ENCODE data around the gene CPD.
"Not testable (repeated sequence)": the region's sequence is repeated elsewhere in the genome, so short reads cannot be mapped to it uniquely, and the experiment has no call there.

CPD gene

GRCh38 chr17:30378825-30379302 is at the start of gene CPD:
Gene CPD, plus strand, starts transcription at chr17:30378927. Its CDS starts 54 bp downstream, at chr17:30378981.
- peak; percentile 95 to 96 for DNase-seq

- DNase-seq = peak; percentile 56 to 82
Measured at GRCh38 chr17:30332057-30332542, 46.6 kb upstream of the CPD start.

DNA sequence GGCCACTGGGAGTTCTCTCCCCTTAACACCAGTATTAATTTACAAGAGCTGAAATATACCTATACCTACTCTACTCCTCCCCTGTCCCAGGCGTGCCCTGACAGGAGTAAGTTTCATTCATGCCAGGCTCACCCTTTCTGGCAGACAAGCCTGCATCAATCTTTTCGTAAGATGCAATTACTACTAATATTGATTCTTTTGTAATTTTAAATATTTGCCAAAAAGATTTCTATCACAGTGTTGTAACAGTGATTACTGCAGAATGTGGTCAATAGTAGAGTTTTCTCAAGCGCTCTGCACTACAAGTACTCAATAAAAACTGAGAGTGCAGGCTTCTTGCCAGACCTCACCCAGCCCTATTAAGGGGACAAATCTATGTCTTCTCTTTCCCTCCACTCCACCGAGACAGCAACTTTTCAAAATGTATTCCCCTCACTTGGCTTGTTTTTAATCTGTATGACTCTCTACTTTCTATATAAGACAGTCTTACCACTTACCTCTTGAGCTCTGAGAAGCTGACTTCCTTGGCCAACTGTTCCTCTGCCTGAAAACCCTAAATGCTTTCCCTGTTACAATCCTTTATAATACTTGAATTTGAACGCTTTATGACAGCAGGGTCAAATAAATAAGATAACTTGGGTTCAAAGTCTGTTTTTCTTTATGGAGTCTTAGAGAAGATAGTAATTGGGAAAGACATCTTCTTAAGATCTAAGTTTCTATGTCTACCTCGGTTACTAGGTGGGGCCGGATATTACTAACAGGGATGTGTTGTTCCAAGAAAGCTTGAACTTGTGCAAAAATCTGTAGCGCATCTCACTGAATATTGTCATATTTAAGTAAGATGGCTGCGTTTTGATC is 45.0 kb upstream of the CPD start, which contains the start of gene TMIGD1:
TMIGD1 (minus strand) TSS at position 555 of the 858 bp plus-strand sequence. CDS start 1,924 bp downstream, outside the sequence.
- no peak for DNase-seq

DNA sequence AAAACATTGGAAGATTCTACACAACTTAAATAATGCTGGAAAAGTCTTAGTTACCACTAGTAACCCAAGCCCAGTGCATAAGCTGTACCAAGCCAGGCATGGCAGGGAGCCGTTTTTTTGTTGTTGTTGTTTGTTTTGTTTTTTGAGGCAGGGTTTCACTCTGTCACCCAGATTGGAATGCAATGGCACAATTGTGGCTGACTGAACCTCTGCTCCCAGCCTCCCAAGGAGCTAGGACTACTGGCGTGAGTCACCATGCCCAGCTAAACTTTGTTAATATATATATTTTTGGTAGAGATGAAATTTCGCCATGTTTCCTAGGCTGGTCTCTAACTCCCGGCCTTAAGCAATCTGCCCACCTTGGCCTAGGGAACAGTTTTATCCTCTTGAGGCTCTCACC is 44.3 kb upstream of the CPD start:
- DNase-seq = no peak

DNA sequence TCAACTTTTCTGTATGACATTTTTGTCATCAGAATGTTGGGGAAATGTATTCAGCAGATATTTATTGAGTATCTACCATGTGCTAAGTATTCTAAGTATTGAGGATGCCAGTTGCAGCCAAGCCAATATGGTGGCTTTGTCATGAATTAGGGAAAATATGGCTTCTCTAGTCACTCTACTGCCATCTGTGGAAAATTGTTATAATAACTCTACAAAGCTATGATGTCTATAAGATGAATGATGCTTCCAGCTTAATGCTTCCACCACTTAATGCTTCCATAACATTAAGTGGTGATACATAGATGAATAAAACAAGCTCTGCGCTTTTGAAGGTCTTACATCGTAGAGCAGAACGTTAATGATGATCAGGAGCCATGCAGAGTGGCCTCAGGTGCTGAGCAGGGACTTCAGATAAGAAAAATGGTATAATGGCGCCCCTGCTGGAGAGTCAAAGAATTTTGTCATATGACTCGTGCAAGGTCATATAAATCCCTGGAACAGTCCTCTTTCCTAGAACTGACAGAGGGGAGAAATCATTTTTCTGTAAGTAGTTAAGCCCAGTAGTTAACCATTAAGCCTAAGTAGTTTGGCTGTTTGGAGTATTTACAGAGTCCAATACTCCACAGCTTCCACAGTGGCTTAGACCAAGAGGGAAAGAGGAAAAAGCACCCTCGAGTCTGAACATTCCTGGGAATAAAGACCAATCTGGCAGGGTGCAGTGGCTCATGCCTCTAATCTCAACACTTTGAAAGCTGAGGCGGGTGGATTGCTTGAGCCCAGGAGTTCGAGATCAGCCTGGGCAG is 42.2 kb upstream of the CPD start:
- DNase-seq = peak; percentile 58 to 79

- DNase-seq = no peak
Measured at GRCh38 chr17:30337393-30337999, 41.2 kb upstream of the CPD start.

DNA sequence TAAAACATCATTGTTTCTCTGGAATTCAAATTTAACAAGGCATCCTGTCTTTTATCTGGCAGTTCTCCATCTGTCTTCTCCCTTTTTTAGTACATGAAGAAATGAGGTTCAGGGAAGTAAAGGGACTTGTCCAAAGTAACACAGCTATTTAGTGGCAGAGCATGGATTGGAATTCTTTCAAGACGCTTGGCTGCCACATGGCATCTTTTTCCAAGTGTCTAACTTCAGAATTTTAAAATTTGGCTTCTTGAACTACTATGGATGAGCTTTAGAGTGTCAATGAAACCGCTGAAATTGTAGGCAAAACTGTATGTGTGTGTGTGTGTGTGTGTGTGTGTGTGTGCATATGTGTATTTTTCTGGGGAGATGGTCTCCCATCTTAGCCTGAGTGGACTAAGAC is 39.6 kb upstream of the CPD start:
- no peak for DNase-seq

GRCh38 chr17:30340801-30341356 is 37.8 kb upstream of the CPD start:
- DNase-seq = no peak

DNA sequence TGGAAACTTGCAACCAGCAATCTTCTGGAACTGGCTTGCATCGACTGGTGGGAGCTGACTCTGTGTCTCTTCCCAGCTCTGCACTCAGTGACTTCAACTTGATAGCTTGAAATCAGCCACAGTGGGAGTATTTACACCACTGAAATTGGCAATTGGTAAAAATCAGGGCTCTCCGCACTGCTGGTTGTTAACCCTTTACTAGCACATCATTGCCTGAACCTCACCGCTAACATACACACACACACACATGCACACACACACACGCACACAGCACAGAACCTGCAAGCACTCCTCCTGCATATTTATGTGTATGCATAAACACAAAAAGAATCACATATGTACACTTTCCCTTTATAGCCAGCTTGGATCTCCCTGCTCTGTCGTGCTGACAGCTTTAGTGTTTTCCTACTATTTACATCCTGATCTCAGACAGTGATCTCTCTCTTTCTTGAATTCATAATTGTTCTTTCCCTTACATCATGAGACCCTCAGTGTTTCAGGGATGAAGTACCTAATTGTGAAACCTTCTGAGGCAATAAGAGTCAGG is 37.0 kb upstream of the CPD start:
- DNase-seq = no peak

- DNase-seq = not testable (repeated sequence)
Measured at GRCh38 chr17:30343244-30343643, 35.5 kb upstream of the CPD start.

- no peak for DNase-seq
Measured at GRCh38 chr17:30343796-30344195, 34.9 kb upstream of the CPD start.

- DNase-seq = no peak
Measured at GRCh38 chr17:30344283-30345088, 34.2 kb upstream of the CPD start.

DNA sequence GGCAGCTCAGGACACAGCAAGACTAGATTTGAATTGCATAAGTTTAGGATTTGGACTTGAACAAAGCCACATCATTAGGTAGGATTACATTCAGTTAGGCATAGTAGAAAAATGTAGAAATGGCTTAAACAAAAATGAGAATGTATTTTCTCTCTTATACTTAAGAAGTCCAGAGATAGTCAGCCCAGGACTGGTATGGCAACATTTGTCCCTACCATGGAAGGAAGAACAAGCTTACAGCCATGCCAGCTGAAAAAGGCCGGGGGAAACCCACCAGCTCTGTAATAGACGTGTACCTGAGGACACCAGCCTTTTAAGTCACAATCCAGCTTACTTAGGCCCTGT is 33.7 kb upstream of the CPD start:
- DNase-seq = no peak

DNA sequence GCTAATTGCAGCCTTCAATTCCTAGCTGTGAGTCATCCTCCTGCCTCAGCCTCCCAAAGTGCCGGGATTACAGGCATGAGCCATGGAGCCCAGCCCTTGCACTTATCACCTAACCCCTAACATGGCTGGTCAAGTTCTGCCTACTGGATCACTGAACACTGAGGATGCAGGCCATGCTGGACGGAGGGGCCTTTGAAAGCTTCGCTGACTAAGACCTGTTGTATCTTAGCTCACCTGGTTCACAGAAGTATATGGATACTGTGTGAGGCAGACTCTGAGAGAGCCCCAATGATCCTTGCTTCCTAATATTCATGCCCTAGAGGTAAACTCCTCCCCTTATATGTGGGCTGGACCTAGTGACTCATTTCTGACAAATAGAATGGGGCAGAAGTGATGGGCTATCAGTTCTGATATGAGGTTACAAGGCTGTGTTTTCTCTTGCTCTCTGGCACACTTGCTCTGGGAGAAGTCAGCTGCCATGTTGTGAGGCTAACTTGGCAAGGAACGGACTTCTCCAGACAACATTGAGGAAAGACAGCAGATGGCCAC is 33.1 kb upstream of the CPD start:
- DNase-seq = no peak

DNA sequence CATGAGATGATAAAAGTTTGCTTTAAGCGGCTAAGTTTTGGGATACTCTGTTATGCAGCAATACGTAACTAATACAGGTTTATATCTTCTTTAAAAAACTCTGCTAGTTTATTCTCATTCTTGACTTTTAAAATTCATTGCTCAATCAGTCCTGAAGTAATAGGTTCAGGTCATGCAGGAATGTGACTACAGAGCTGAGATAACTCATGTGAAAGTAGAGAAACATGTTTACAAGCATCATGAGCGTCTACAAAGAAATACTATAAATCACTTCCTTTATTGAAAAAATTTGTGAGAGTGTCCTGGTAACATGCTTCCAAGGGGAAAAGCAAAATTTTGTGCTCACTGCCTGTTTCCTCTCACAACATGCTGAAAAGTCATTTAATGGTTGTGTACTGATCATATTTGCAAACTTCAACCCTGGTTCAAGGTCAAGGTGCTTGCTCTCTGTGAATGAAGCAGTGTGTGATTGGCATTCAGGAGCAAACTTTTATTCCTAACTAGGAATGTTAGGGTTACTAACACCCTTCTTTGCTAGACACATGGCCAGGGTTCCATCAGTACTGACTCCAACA is 32.4 kb upstream of the CPD start:
- no peak for DNase-seq

- DNase-seq = no peak
Measured at GRCh38 chr17:30347488-30347887, 31.2 kb upstream of the CPD start.

- DNase-seq = no peak
Measured at GRCh38 chr17:30349252-30349651, 29.5 kb upstream of the CPD start.

DNA sequence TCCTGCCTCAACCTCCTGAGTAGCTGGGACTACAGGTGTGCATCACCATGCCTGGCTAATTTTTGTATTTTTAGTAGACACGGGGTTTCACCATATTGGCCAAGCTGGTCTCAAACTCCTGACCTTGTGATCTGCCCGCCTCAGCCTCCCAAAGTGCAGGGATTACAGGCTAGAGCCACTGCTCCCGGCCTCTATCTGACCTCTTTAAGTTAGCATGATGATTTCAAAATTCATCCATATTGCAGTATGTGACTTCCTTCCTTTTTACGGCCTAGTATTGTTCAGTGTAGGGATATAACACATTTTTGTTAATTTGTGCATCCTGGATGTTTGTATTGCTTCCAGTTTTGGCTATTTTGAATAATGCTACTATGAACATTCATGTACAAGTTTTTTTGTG is 27.5 kb upstream of the CPD start:
- peak in 1 of 2 donors; percentile 41 for DNase-seq

DNA sequence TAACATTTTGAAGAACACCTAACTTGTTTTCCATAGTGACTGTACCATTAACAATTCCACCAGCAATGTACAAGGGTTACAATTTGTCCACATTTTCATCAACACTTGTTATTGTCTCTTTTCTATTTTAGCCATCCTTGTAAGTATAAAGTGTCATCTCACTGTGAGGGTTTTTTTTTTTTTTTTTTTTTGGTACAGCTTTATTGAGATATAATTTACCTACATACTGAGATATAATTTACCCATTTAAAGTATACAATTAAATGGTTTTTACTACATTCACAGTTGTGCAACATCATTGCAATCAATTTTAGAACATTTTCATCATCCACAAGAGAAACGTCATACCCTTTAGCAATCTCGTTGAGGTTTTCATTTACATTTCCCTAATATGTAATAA is 27.0 kb upstream of the CPD start:
- no peak for DNase-seq

- peak in 1 of 2 donors; percentile 50 for DNase-seq
Measured at GRCh38 chr17:30352240-30352814, 26.4 kb upstream of the CPD start.

DNA sequence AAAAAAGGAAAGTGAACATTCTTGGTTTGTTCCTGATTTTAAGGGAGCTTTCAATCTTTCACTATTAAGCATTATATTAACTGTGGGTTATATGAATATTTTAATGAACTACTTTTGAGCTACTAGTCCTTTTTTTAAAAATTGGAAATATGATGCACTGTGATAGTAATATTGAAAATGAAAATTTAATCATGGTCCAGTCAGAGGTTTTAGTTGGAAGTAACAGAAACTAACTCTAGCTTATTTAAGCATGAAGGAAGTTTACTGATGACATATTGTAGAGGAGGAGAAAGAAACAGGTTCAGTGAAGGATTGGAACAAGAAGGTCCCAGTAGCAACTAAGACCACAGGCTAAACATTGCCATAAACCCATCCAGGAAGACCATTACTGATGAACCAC is 24.0 kb upstream of the CPD start:
- no peak for DNase-seq
